HG03066 (cell line): Measurements from ENCODE around the gene PHETA1.

ENCODE experiments used
- ATAC-seq: cut with Tn5 transposase; IDR thresholded peaks from one replicate; pipeline ENCODE4 v1.9.1; 2021; ENCODE audit warnings: low read depth; ENCODE audit not compliant: unreplicated experiment

PHETA1 gene

GRCh38 chr12:111330800-111331752, 37.8 kb downstream of the PHETA1 start:
- ATAC-seq: no peak

- no peak for ATAC-seq
These were observed 40.8 kb downstream of the PHETA1 start for GRCh38 chr12:111328138-111328537.

GRCh38 chr12:111327474-111327873, 41.4 kb downstream of the PHETA1 start:
- ATAC-seq: no peak

- no peak for ATAC-seq
These were observed 46.3 kb downstream of the PHETA1 start for GRCh38 chr12:111322336-111323250.

- no peak for ATAC-seq
These were observed 47.6 kb downstream of the PHETA1 start for GRCh38 chr12:111321317-111321716.

- no peak for ATAC-seq
These were observed 48.4 kb downstream of the PHETA1 start for GRCh38 chr12:111320258-111321050.

GRCh38 chr12:111319600-111320257, 49.2 kb downstream of the PHETA1 start:
- ATAC-seq: no peak

- ATAC-seq: no peak
These were observed 50.4 kb downstream of the PHETA1 start for GRCh38 chr12:111318450-111318849.

GRCh38 chr12:111316671-111317070, 52.2 kb downstream of the PHETA1 start:
- no peak for ATAC-seq

GRCh38 chr12:111314953-111315539, 53.8 kb downstream of the PHETA1 start:
- ATAC-seq: no peak

- ATAC-seq: no peak
These were observed 55.0 kb downstream of the PHETA1 start for GRCh38 chr12:111313833-111314259.

- ATAC-seq: no peak
These were observed 56.2 kb downstream of the PHETA1 start for GRCh38 chr12:111312708-111313107.

- ATAC-seq: no peak
These were observed 56.9 kb downstream of the PHETA1 start for GRCh38 chr12:111312016-111312415.

GRCh38 chr12:111311011-111311410, 57.9 kb downstream of the PHETA1 start:
- no peak for ATAC-seq
